HG03439 (cell line): Measurements from ENCODE around the gene GNAS.
"Not testable (repeated sequence)": the region's sequence is repeated elsewhere in the genome, so short reads cannot be mapped to it uniquely, and the experiment has no call there.

Experiments
- ATAC-seq: cut with Tn5 transposase; IDR thresholded peaks from one replicate; pipeline ENCODE4 v1.9.1; 2021; ENCODE audit warnings: mild to moderate bottlenecking, moderate library complexity; ENCODE audit not compliant: unreplicated experiment

GNAS gene

GRCh38 chr20:58918621-58919020 is 66.1 kb downstream of the GNAS start:
- no peak for ATAC-seq

DNA sequence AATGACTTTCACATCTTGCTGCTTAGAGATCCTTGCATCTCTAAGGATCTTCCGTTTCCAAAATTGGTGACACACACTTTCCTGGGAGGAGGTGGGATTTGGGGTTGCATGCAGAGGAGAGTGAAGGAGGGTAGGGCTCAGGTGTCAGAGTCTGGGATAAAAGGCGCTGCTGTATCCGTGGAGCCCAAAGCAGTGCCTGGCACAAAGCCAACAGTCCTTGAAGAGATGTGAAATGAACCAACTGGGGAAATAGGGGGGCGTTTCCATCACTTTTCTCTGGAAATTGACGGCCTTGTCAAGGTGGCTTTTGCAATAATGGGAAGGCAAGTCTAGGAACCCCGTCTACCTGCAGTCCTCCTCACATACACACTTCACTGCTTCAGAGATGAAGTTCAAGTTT is 69.0 kb downstream of the GNAS start:
- no peak for ATAC-seq

DNA sequence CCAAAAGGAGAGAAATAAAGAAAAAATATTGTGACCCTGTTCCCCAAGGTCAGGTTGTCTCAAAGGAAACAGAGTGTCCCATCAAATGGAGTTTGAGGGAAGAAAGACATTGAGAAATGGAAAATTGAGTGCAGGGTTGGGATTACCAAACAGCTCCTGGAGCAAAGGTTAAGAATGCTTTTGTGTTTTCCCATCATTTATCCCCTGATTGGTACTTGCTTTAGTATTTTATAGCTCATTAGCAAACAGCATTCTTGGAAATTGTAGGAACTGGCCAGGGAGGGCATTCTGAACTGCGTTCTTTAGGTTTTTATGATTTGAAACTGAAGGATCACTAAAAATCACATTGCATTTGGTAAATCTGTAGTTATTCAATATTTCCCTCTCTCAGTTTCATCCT is 69.5 kb downstream of the GNAS start:
- ATAC-seq: no peak

GRCh38 chr20:58923117-58923712 is 70.7 kb downstream of the GNAS start:
- ATAC-seq: no peak

DNA sequence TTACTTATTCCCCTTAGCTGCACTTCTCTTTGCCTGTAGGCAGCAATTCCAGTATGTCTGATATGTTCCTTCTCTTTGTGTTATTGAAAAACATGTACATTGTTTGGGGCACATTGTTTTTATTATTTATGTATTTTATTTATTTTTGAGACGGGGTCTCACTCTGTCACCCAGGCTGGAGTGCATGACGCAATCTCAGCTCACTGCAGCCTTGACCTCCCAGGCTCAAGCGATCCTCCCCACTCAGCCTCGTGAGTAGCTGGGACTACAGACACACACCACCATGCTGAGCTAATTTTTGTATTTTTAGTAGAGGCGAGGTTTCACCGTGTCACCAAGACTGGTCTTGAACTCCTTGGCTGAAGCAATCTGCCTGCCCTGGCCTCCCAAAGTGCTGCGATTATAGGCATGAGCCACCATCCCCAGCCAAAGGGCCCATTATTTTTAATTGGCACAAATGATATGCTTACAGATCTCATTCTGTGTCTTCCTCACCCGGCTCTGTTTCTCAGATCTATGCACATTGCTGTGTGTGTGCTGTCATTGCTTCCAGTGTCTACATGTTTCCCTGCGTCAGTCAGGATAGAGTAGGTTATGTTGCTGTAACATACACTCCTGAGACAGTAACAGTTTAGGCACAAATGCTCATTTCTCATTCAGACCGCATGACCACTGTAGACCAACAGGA is 74.4 kb downstream of the GNAS start:
- no peak for ATAC-seq

DNA sequence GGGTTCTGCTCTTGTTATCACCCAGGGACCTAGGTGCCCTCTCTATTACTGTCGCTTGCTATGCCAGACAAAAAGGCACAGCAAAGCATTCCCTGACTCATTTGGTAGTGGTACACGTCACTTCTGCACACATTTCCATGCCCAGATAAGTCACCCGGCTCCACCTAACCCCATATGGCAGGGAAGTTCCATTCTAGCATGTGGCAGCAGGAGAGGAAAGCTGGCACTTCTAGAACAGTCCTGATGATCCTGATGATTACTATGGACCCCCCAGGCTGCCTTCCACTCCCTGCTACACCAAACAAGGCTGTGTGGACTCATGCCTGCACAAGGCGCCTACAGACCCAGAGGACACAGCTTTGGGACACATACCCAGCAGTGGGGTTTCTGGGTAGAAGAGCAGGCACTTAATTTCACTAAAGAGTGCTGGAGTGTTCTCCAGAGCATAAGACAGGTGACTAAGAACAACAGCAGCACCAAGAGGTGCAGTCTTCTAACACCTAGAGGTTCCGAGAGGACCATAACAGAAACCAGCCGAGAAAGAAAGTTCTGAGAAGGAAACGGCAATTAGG is 75.1 kb downstream of the GNAS start:
- no peak for ATAC-seq

DNA sequence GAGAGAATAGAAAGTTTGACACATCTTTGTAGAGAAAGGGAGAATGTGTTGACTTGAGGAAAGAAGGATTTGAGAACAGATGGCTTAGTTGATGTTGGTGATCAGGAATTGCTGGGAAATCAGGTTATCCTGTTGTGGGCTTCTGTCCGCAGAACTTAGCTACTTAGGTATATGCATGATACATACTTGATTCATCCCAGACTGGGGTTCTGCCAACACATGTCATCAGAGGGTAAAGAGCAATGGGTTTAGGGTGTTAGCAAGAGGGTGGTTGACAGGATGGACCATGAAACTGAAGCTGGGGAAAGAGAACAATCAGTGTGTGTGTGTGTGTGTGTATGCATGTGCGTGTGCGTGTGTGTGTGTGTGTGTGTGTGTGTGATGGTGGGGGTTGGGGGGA is 78.0 kb downstream of the GNAS start:
- no peak for ATAC-seq

GRCh38 chr20:58932170-58932569 is 79.7 kb downstream of the GNAS start:
- no peak for ATAC-seq

DNA sequence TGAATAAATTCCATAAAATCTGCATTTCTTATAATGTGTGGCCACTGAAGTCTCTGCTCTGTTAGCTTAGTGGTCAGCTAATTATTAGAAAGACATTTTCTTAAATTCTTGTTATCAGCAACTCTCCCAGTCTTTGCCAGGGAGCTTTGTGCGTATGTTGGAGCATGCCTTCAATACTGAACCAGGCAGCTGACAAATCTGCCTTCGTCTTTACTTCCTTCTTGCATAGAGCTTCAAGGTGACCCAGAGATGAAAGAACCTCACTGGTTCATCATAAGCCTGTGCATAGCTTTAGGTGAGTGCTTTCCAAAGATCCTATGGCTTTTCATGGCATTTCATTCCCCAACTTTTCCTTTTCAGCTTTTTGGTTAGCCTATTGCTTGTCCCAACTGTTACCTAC is 85.6 kb downstream of the GNAS start:
- ATAC-seq: no peak

- no peak for ATAC-seq
Observed at GRCh38 chr20:58938541-58938940, 86.0 kb downstream of the GNAS start.

- ATAC-seq: no peak
Observed at GRCh38 chr20:58941471-58941870, 89.0 kb downstream of the GNAS start.

- no peak for ATAC-seq
Observed at GRCh38 chr20:58942549-58942948, 90.0 kb downstream of the GNAS start.

- ATAC-seq: no peak
Observed at GRCh38 chr20:58944610-58945009, 92.1 kb downstream of the GNAS start.

GRCh38 chr20:58945965-58946631 is 93.6 kb downstream of the GNAS start:
- no peak for ATAC-seq

- ATAC-seq: not testable (repeated sequence)
Observed at GRCh38 chr20:58947797-58948388, 95.4 kb downstream of the GNAS start.

GRCh38 chr20:58950603-58951002 is 98.1 kb downstream of the GNAS start:
- ATAC-seq: no peak

DNA sequence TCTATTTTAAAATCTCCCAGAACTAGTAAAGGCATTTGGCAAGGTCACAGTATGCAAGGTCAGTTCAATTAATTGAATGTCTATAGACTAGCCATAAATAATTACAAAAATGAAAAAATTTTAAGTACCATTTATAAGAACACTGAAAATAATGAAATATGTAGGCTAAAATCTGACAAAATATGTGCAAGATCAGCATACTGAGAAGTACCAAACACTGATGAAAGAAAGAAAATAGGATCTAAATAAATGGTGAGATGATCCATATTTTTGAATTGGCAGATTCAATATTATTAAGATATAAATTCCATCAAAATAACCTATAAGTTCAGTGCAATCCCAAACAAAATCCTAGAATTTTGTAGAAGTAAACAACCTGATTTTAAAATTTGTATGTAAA is 100.5 kb downstream of the GNAS start:
- ATAC-seq: no peak

- no peak for ATAC-seq
Observed at GRCh38 chr20:58956078-58956477, 103.6 kb downstream of the GNAS start.

DNA sequence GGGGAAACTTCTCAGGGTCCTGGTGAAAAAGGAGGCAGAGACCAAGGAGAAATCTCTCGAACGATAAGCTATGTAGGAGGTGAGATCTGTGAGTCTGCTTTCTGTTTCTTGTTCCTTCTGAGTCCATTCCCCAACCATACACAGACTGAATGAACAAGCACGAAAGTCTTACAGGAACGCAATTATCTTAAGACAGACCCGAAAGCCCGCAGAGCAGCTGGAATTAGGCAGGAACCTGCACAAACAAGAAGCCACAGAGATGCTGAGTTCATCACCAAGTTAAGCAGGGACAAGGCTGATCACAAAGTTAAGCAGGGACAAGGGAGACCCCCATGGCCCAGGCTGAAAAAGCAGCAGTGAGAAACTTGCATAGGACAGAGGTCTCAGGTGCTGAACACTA is 107.1 kb downstream of the GNAS start:
- no peak for ATAC-seq
